HG03521 (cell line): Measurements from ENCODE around the gene NKX2-2.

Source experiments
- ATAC-seq: cut with Tn5 transposase; IDR thresholded peaks from one replicate; pipeline ENCODE4 v1.9.1; 2021; ENCODE audit warnings: mild to moderate bottlenecking, moderate library complexity; ENCODE audit not compliant: unreplicated experiment

The NKX2-2 gene

GRCh38 chr20:21522481-21523280 is 8.8 kb upstream of the NKX2-2 start:
- ATAC-seq, result no peak

- ATAC-seq, result no peak
Measured at GRCh38 chr20:21521596-21522480, 8.0 kb upstream of the NKX2-2 start.

- ATAC-seq, result no peak
Measured at GRCh38 chr20:21520702-21521595, 7.1 kb upstream of the NKX2-2 start.

GRCh38 chr20:21519136-21519584 is 5.3 kb upstream of the NKX2-2 start:
- ATAC-seq, result no peak

GRCh38 chr20:21518292-21518991 is 4.6 kb upstream of the NKX2-2 start:
- no peak for ATAC-seq

GRCh38 chr20:21517566-21518277 is 3.9 kb upstream of the NKX2-2 start:
- ATAC-seq, result no peak

GRCh38 chr20:21516861-21517565 is 3.1 kb upstream of the NKX2-2 start:
- no peak for ATAC-seq

- no peak for ATAC-seq
Measured at GRCh38 chr20:21516180-21516567, 2.3 kb upstream of the NKX2-2 start.

- no peak for ATAC-seq
Measured at GRCh38 chr20:21515300-21516179, 1.7 kb upstream of the NKX2-2 start.

GRCh38 chr20:21514553-21515251 is 838 bp upstream of the NKX2-2 start:
- no peak for ATAC-seq

- no peak for ATAC-seq
Measured at GRCh38 chr20:21513181-21513663, 642 bp downstream of the NKX2-2 start.

- no peak for ATAC-seq
Measured at GRCh38 chr20:21512634-21513180, 1.2 kb downstream of the NKX2-2 start.

GRCh38 chr20:21511850-21512633 is 1.8 kb downstream of the NKX2-2 start:
- ATAC-seq, result no peak

GRCh38 chr20:21511485-21511849 is 2.4 kb downstream of the NKX2-2 start:
- ATAC-seq, result no peak

GRCh38 chr20:21510414-21511384 is 3.2 kb downstream of the NKX2-2 start:
- no peak for ATAC-seq
